ENCODE results near the gene CDH12. TPM values are rescaled to one million over a fixed set of nuclear protein-coding genes. Genes with fewer than 3 reads are reported as not detected.

The CDH12 gene
- total and polyA plus RNA-seq, 2 donors (not counting 3 experiments of a cell fraction or from before 2014, with no cell fraction given), result 0.03 TPM; not detected in 1

- ChIA-PET CTCF (interaction anchor here (2.2 to 2.3 kb wide), 2 partner anchors 9 to 10 kb away, joined by 6 to 7 read pairs; no protein-coding TSS in a partner anchor), POLR2A (no interaction called here)
- TF ChIP-seq EZH2 (IDR thresholded peaks at IDR 0.05; ENCODE audit: borderline replicate concordance, low read depth, low read length, severe bottlenecking) (no peak), CTCF (IDR thresholded peaks at IDR 0.05; ENCODE audit: extremely low read depth in 1 of 2, insufficient read depth in 1 of 2, low read depth in 1 of 2, low read length in 2 of 2) (no peak), MAX (IDR thresholded peaks at IDR 0.05; ENCODE audit: insufficient read depth, insufficient read length) (no peak), POLR2A (IDR thresholded peaks at IDR 0.05; ENCODE audit: low read depth, low read length) (no peak), MYC (IDR thresholded peaks at IDR 0.05; ENCODE audit: low read depth, low read length) (no peak), GATA2 (IDR thresholded peaks at IDR 0.05; ENCODE audit: insufficient read depth, insufficient read length, low read depth, low read length) (no peak), FOS (IDR thresholded peaks at IDR 0.05; ENCODE audit: borderline replicate concordance, insufficient read depth, low read length) (no peak), JUN (IDR thresholded peaks at IDR 0.05; ENCODE audit: borderline replicate concordance, insufficient read depth, insufficient read length, low read depth) (no peak)
- Histone ChIP-seq H2AFZ (ENCODE audit: low read depth, low read length) (no peak overlapping the region), H3K9ac (replicated peaks; ENCODE audit: extremely low read depth, insufficient read depth, low read length) (no peak overlapping the region), H3K79me2 (ENCODE audit: control insufficient read depth, insufficient read depth, low read length) (no peaks in the 10 kb centered on the region), H3K9me1 (replicated peaks; ENCODE audit: control insufficient read depth, extremely low read depth, insufficient read depth, low read length) (no peaks in the 10 kb centered on the region), H3K4me3 (replicated peaks in 1 of 3; ENCODE audit: insufficient read depth in 1 of 3, low read depth in 1 of 3, low read length in 3 of 3) (no peak overlapping the region), H3K36me3 (ENCODE audit: control insufficient read depth in 2 of 2, extremely low read depth in 1 of 2, insufficient read depth in 2 of 2, low read length in 2 of 2) (no peaks in the 10 kb centered on the region), H4K20me1 (replicated peaks; ENCODE audit: control insufficient read depth, extremely low read depth, insufficient read depth, low read length) (no peaks in the 10 kb centered on the region), H3K4me1 (ENCODE audit: control insufficient read depth, extremely low read depth, insufficient read depth, low read length) (peaks cover 12% of the 10 kb centered on the region), H3K27ac (ENCODE audit: insufficient read depth, low read depth, low read length) (no peak overlapping the region), H3K27me3 (ENCODE audit: control insufficient read depth in 2 of 2, insufficient read depth in 2 of 2, low read length in 2 of 2) (no peaks in the 10 kb centered on the region), H3K4me2 (ENCODE audit: insufficient read depth, low read length) (no peak overlapping the region), H3K9me3 (replicated peaks; ENCODE audit: control insufficient read depth, insufficient read depth, low read length) (no peaks in the 10 kb centered on the region)
- intact Hi-C loops (cut with micrococcal nuclease), result no loop called here
- no TSS peak for BruUV-seq (replicated peaks)
- dilution Hi-C loops (cut with MboI; ENCODE audit: extremely low pct_ligation_motif_present, low sequenced_read_pairs), result no loop called here
- DNase-seq (ENCODE audit: low read depth, low spot score), result no peak
- no peak for FAIRE-seq
Observed at GRCh38 chr5:22593592-22593991, 259.6 kb downstream of the CDH12 start.

All from endothelial cell of umbilical vein (primary cell).